Measurements from ENCODE around the gene NUP153.
"Not testable (repeated sequence)": the region's sequence is repeated elsewhere in the genome, so short reads cannot be mapped to it uniquely, and the experiment has no call there.

The NUP153 gene

DNA sequence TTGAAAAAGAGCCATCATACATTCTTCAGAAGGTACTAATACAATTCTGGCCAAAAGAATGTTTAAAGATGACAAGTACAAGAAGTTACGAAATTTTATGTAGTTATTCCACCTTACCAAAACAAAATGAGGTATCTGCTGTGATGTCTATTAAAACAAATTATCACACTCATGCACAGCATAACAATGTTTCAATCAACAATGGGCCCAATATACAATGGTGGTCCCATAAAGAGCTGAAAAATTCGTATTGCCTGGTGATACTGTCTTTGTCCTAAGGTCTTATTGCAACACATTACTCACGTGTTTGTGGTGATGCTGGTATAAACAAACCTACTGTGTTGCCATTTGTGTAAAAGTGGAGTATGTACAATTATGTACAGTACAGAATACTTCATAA lies 3.6 kb upstream of the NUP153 start:
- H3K27me3 ChIP-seq (ENCODE audit: control insufficient read depth, insufficient read depth, low read length), result no peaks in the 10 kb centered on the region
- no peak overlapping the region for H3K4me3 ChIP-seq (ENCODE audit: low read depth, low read length)
- no peak overlapping the region for H3K9ac ChIP-seq (ENCODE audit: low read depth, low read length)
- H3K9me3 ChIP-seq (ENCODE audit: control insufficient read depth, insufficient read depth, low read length), result no peaks in the 10 kb centered on the region
- no peaks in the 10 kb centered on the region for H3K36me3 ChIP-seq (ENCODE audit: control insufficient read depth, insufficient read depth, low read length)
- no peak overlapping the region for H3K27ac ChIP-seq (ENCODE audit: low read depth, low read length)
- H3K4me1 ChIP-seq (ENCODE audit: control insufficient read depth, insufficient read depth, low read length), result peaks cover 13% of the 10 kb centered on the region

DNA sequence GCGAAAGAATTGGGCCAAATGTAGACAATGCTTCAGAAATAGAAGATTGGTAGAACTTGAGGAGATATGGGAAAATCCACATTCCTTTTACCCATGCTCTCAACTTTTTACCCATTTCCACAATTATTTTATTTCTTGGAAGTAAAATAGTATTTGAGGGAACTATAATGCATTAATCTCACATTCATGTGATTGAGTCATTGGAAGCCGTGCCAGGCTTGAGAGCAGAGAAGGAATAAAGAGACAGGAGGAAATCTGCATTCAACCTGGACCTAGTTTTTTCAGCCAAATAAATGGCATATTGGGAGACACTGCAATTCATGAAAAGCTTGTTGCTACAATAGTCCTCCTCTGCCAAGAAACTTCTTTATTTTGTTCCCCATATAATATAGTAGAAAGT lies 2.8 kb upstream of the NUP153 start:
- Histone ChIP-seq H3K36me3 (ENCODE audit: control insufficient read depth, insufficient read depth, low read length) (no peaks in the 10 kb centered on the region), H3K4me1 (ENCODE audit: control insufficient read depth, insufficient read depth, low read length) (peaks cover 14% of the 10 kb centered on the region)

DNA sequence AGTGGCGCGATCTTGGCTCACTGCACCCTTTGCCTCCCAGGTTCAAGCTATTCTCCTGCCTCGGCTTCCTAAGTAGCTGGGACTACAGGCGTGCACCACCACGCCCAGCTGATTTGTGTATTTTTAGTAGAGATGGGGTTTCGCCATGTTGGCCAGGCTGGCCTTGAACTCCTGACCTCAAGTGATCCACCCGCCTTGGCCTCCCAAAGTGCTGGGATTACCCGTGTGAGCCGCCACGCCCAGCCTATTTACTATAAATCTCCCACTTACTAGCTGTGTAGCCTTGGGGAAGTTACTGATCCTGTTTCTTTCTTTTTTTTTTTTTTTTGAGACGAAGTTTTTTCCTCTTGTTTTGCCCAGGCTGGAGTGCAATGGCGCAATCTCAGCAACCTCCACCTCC lies 1.3 kb upstream of the NUP153 start:
- not testable (repeated sequence) for H3K27ac ChIP-seq (ENCODE audit: low read depth, low read length); H3K36me3 ChIP-seq (ENCODE audit: control insufficient read depth, insufficient read depth, low read length); H3K27me3 ChIP-seq (ENCODE audit: control insufficient read depth, insufficient read depth, low read length); H3K9ac ChIP-seq (ENCODE audit: low read depth, low read length); H3K4me3 ChIP-seq (ENCODE audit: low read depth, low read length); H3K9me3 ChIP-seq (ENCODE audit: control insufficient read depth, insufficient read depth, low read length)
- H3K4me1 ChIP-seq (ENCODE audit: control insufficient read depth, insufficient read depth, low read length), result peaks cover 25% of the 10 kb centered on the region

More for the DNA sequence above, 2.8 kb upstream of the NUP153 start:
- Histone ChIP-seq H3K27me3 (ENCODE audit: control insufficient read depth, insufficient read depth, low read length) (no peaks in the 10 kb centered on the region), H3K4me3 (ENCODE audit: low read depth, low read length) (no peak overlapping the region), H3K9ac (ENCODE audit: low read depth, low read length) (no peak overlapping the region), H3K27ac (ENCODE audit: low read depth, low read length) (no peak overlapping the region), H3K9me3 (ENCODE audit: control insufficient read depth, insufficient read depth, low read length) (no peaks in the 10 kb centered on the region)

DNA sequence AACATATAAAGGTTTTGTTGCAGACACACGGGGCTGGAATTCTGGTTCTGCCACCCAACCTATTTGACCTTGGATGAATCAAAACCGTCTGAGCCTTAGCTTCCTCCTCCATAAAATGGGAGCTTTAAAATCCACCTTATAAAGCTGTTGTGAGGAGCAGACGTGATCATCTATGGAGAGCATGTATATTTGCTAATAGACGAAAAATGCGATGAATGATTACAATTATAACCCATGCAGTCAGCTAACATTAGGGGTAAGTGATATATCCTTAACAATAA lies 586 bp upstream of the NUP153 start:
- peak overlapping the region; percentile 100 for H3K27ac ChIP-seq (ENCODE audit: low read depth, low read length)
- H3K36me3 ChIP-seq (ENCODE audit: control insufficient read depth, insufficient read depth, low read length), result no peaks in the 10 kb centered on the region
- peaks cover 17% of the 10 kb centered on the region; the same call in 1 of the 2 replicates for H3K4me1 ChIP-seq (ENCODE audit: control insufficient read depth, insufficient read depth, low read length)
- no peaks in the 10 kb centered on the region for H3K27me3 ChIP-seq (ENCODE audit: control insufficient read depth, insufficient read depth, low read length)
- peak overlapping the region; percentile 94 for H3K4me3 ChIP-seq (ENCODE audit: low read depth, low read length)
- H3K9me3 ChIP-seq (ENCODE audit: control insufficient read depth, insufficient read depth, low read length), result no peaks in the 10 kb centered on the region
- H3K9ac ChIP-seq (ENCODE audit: low read depth, low read length), result peak overlapping the region; percentile 61; the same call in 1 of the 2 replicates

DNA sequence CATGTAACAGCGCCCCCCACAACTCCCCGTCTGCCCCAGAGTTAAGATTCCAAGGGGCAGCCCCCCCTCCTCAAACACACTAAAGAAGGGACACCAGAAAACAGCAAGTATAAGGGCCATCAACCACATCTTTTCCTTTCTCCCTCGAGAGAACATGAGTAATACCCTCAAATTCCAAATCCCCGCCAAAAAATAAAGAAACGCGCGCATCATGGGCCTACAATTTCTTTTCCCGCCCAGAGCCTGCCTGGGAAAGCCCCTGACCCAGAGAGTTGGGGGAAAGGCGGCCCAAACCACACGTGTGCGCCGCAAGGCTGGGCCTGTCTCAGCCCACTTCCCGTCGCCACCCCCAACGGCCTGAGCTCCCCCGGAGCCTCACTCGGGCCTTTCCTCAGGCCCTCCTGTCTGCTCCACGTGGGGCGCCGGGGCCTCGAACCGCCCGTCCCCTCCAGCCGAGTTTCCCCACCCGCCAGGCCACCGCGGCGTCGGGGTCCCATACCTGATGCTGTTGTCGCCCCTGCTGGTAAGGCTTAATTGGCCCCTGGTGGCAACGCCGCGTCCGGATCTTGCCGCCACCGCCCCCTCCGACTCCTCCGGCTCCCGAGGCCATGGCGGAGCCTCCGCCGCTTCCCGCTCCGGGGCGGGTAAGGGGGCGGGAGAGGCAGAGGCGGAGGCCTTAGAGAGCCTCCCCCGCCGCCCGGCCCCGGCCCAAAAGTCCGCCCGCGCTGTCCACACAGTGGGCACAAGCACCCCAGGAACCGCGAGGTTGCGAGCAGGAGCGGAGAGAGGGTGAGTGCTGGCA lies 746 bp downstream of the NUP153 start:
- Histone ChIP-seq H3K27me3 (ENCODE audit: control insufficient read depth, insufficient read depth, low read length) (no peaks in the 10 kb centered on the region), H3K36me3 (ENCODE audit: control insufficient read depth, insufficient read depth, low read length) (no peaks in the 10 kb centered on the region), H3K4me3 (ENCODE audit: low read depth, low read length) (peak overlapping the region; percentile 94), H3K9ac (ENCODE audit: low read depth, low read length) (peak overlapping the region; percentile 92), H3K27ac (ENCODE audit: low read depth, low read length) (peak overlapping the region; percentile 100), H3K4me1 (ENCODE audit: control insufficient read depth, insufficient read depth, low read length) (peaks cover 17% of the 10 kb centered on the region; the same call in 1 of the 2 replicates), H3K9me3 (ENCODE audit: control insufficient read depth, insufficient read depth, low read length) (no peaks in the 10 kb centered on the region)

DNA sequence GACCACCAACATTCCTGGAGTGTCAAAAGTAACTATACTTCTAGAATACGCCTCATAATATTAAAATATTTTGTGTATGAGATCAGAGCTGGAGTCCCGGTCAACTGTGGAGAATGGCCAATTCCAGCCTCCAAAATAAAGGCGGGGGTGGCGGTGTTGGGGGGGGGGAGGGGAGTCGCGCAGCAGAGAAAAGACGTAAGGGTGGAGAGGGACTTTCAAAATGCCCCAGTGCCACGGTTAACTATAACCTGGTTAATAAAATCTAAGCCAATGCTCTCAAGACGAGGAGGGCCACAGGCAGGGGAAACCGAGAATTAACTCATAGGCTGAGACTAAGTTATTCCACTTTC lies 1.3 kb downstream of the NUP153 start:
- peak overlapping the region; percentile 94 for H3K4me3 ChIP-seq (ENCODE audit: low read depth, low read length)
- H3K27me3 ChIP-seq (ENCODE audit: control insufficient read depth, insufficient read depth, low read length), result no peaks in the 10 kb centered on the region
- peak overlapping the region; percentile 92 for H3K9ac ChIP-seq (ENCODE audit: low read depth, low read length)
- H3K36me3 ChIP-seq (ENCODE audit: control insufficient read depth, insufficient read depth, low read length), result no peaks in the 10 kb centered on the region
- peaks cover 20% of the 10 kb centered on the region; the same call in 1 of the 2 replicates for H3K4me1 ChIP-seq (ENCODE audit: control insufficient read depth, insufficient read depth, low read length)
- no peaks in the 10 kb centered on the region for H3K9me3 ChIP-seq (ENCODE audit: control insufficient read depth, insufficient read depth, low read length)
- peak overlapping the region; percentile 100 for H3K27ac ChIP-seq (ENCODE audit: low read depth, low read length)

DNA sequence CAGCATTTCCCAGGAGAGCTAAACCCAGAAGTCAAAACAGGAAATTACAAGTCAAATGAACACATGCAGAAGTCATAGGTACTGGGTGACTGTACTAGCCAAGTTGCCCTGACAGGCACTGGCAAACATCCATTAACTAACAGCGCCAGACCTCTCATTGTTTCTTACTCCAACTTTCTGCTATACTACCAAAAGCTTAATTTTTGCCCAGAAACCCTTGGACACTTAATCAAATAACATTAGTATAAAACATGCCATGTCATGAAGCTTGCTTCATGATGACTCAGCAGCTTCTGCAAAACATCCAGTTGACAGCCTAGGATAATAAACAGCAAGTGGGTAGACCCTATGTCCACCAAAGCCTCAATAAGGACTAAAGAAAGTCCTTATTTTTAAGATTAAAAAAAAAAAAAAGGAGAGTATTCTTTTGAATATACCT lies 3.5 kb downstream of the NUP153 start:
- Histone ChIP-seq H3K27ac (ENCODE audit: low read depth, low read length) (peak overlapping the region; percentile 55), H3K27me3 (ENCODE audit: control insufficient read depth, insufficient read depth, low read length) (no peaks in the 10 kb centered on the region), H3K36me3 (ENCODE audit: control insufficient read depth, insufficient read depth, low read length) (no peaks in the 10 kb centered on the region), H3K4me1 (ENCODE audit: control insufficient read depth, insufficient read depth, low read length) (peaks cover 24% of the 10 kb centered on the region; the same call in 1 of the 2 replicates), H3K9me3 (ENCODE audit: control insufficient read depth, insufficient read depth, low read length) (no peaks in the 10 kb centered on the region), H3K4me3 (ENCODE audit: low read depth, low read length) (no peak overlapping the region; the same call in 1 of the 2 replicates), H3K9ac (ENCODE audit: low read depth, low read length) (no peak overlapping the region)

DNA sequence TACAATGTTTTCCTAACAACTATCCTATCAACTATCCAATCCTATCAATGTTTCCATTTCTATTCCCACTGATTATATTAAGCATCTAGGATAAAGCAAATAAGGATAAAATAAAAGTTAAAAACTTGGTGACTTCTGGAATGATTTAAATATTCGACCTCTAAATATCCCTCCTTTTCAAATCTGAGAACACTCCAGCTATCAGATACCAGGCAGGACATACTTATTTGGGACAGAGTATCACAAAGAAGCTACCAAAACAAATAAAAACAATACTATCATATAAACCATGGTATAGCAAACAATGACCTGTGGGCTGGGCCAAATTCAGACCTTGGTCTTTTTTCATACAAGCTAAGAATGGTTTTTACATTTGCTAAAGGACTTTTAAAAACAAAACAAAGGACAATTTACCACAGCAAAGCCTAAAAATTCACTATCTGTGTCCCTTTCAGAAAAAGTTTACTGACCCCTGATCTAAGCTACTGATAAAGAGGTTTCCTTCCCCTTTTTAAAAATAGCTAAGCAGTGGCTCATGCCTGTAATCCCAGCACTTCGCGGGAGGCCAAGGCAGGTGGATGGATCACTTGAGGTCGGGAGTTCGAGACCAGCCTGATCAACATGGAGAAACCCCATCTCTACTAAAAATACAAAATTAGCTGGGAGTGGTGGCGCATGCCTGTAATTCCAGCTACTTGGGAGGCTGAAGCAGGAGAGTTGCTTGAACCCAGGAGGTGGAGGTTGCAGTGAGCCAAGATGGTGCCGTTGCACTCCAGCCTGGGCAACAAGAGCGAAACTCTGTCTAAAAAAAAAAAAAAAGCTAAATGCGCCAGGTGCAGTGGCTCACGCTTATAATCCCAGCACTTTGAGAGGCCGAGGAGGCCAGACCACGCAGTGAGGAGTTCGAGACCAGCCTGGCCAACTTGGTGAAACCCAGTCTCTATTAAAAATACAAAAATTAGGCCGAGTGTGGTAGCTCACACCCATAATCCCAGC lies 6.0 kb downstream of the NUP153 start:
- Histone ChIP-seq H3K4me1 (ENCODE audit: control insufficient read depth, insufficient read depth, low read length) (peaks cover 18% of the 10 kb centered on the region; the same call in 1 of the 2 replicates), H3K4me3 (ENCODE audit: low read depth, low read length) (no peak overlapping the region), H3K9ac (ENCODE audit: low read depth, low read length) (no peak overlapping the region), H3K27me3 (ENCODE audit: control insufficient read depth, insufficient read depth, low read length) (no peaks in the 10 kb centered on the region), H3K27ac (ENCODE audit: low read depth, low read length) (no peak overlapping the region), H3K9me3 (ENCODE audit: control insufficient read depth, insufficient read depth, low read length) (no peaks in the 10 kb centered on the region), H3K36me3 (ENCODE audit: control insufficient read depth, insufficient read depth, low read length) (no peaks in the 10 kb centered on the region)

DNA sequence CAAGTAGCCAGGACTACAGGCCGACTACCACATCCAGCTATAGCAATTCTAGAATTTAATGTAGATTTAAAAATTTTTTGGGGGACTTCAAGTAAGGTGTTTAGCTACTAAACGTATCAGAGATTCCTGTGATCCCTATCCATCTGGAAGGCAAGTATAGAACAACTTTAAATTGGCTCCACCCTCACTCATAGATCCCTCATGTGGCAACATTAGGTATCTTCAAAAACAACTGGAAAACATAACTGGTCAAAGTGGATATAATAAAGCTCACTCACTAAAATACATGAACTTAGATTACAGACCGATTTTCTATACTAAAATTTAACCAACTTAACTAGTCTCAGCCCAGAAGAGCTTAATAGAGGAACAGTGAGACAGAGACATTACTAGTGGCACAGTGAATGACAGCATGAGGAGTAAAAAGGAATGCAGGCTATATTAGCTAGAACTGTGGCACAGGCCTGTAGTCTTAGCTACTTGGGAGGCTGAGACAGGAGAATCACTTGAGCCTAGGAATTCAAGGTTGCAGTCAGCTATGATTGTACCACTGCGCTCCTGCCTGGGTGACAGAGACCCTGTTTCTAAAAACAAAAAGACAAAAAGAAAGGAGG lies 14.7 kb downstream of the NUP153 start:
- Histone ChIP-seq H3K9me3 (ENCODE audit: control insufficient read depth, insufficient read depth, low read length) (no peaks in the 10 kb centered on the region), H3K36me3 (ENCODE audit: control insufficient read depth, insufficient read depth, low read length) (peaks cover 18% of the 10 kb centered on the region), H3K27me3 (ENCODE audit: control insufficient read depth, insufficient read depth, low read length) (no peaks in the 10 kb centered on the region), H3K4me1 (ENCODE audit: control insufficient read depth, insufficient read depth, low read length) (no peaks in the 10 kb centered on the region), H3K4me3 (ENCODE audit: low read depth, low read length) (no peak overlapping the region), H3K27ac (ENCODE audit: low read depth, low read length) (no peak overlapping the region), H3K9ac (ENCODE audit: low read depth, low read length) (no peak overlapping the region)

DNA sequence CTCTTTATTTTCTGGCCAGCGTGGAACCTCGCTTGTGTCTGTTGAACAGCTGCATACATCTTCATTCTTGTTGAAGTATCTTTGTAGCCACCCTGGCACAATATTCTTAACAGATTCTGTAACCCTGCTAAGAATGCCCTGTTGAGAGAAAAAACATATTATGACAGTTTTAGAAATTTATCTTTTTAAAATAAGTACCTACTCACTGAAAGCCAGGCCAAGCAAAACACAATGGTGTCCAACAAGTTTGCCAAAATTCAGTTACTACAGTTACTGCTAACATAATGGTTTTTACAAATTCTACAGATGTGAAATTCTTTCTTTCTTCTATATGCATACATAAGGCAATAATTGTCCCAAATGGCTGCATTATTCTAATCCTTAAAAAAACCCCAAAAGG lies 18.2 kb downstream of the NUP153 start:
- peaks cover 44% of the 10 kb centered on the region for H3K36me3 ChIP-seq (ENCODE audit: control insufficient read depth, insufficient read depth, low read length)
- H3K27me3 ChIP-seq (ENCODE audit: control insufficient read depth, insufficient read depth, low read length), result no peaks in the 10 kb centered on the region
- H3K4me1 ChIP-seq (ENCODE audit: control insufficient read depth, insufficient read depth, low read length), result peaks cover 15% of the 10 kb centered on the region
- H3K9ac ChIP-seq (ENCODE audit: low read depth, low read length), result no peak overlapping the region
- no peak overlapping the region for H3K4me3 ChIP-seq (ENCODE audit: low read depth, low read length)
- no peak overlapping the region for H3K27ac ChIP-seq (ENCODE audit: low read depth, low read length)
- no peaks in the 10 kb centered on the region for H3K9me3 ChIP-seq (ENCODE audit: control insufficient read depth, insufficient read depth, low read length)

All from HUES48 (cell line).